A549 (cell line): ENCODE measurements around the gene TFAM.

Experiments
- EP300 ChIP-seq, 2 experiments: fragments of >200 bp; sonication (Bioruptor Twin); formaldehyde crosslinking; IDR thresholded peaks; 2 replicates in 1 of 2; 3 replicates in 1 of 2; pipeline ENCODE4 v1.6.1; 2016 to 2017
- ESRRA ChIP-seq: fragments of 150-350 bp; IDR thresholded peaks from 2 replicates; pipeline ENCODE4 v1.6.1; 2014; ENCODE audit warnings: mild to moderate bottlenecking, low read length, borderline replicate concordance
- JUN ChIP-seq, 2 experiments: fragments of >200 bp; sonication (Bioruptor Twin); formaldehyde crosslinking; IDR thresholded peaks; 2 replicates in 1 of 2; 3 replicates in 1 of 2; pipeline ENCODE4 v1.6.1; 2016 to 2017
- JUNB ChIP-seq: fragments of >200 bp; sonication (Bioruptor Twin); formaldehyde crosslinking; IDR thresholded peaks from 2 replicates; pipeline ENCODE4 v1.6.1; 2016
- KDM1A ChIP-seq: fragments of 200-600 bp; sonication (generic); IDR thresholded peaks from 2 replicates; pipeline ENCODE4 v1.6.1; 2016; ENCODE audit warnings: low read depth, mild to moderate bottlenecking
- MAZ ChIP-seq: fragments of 150-350 bp; IDR thresholded peaks from 2 replicates; pipeline ENCODE4 v1.6.1; 2014; ENCODE audit warnings: antibody characterized with exemption, low read depth, low read length, borderline replicate concordance
- MYC ChIP-seq: IDR thresholded peaks from 2 replicates; pipeline ENCODE4 v1.6.1; 2012; ENCODE audit warnings: mild to moderate bottlenecking, inconsistent platforms, low read length, improper control_type of control experiment, borderline replicate concordance
- NPAS2 ChIP-seq: fragments of 250-450 bp; sonication (Bioruptor Pico); IDR thresholded peaks from 2 replicates; pipeline ENCODE4 v1.8.0; 2022; ENCODE audit warnings: mild to moderate bottlenecking, moderate library complexity, borderline replicate concordance
- POLR2A ChIP-seq: IDR thresholded peaks from 2 replicates; pipeline ENCODE4 v1.6.1; 2012; ENCODE audit warnings: mild to moderate bottlenecking, low read length
- TP53 ChIP-seq: fragments of 250-450 bp; sonication (Bioruptor Pico); IDR thresholded peaks from 2 replicates; pipeline ENCODE4 v1.5.0; 2021; ENCODE audit warnings: mild to moderate bottlenecking, moderate library complexity
- ZFP36 ChIP-seq: fragments of 450-650 bp; IDR thresholded peaks from 2 replicates; pipeline ENCODE4 v1.6.1; 2014; ENCODE audit warnings: borderline replicate concordance; ENCODE audit not compliant: partially characterized antibody
- TF ChIP-seq, protein P1 (sequence below): fragments of >200 bp; sonication (Bioruptor Twin); formaldehyde crosslinking; IDR thresholded peaks from 3 replicates; pipeline ENCODE4 v1.5.1; 2016
- TF ChIP-seq, protein P2 (sequence below): fragments of 200-600 bp; sonication (generic); IDR thresholded peaks from 2 replicates; pipeline ENCODE4 v1.6.1; 2016; ENCODE audit warnings: antibody characterized with exemption, mild to moderate bottlenecking, moderate library complexity

DNA sequence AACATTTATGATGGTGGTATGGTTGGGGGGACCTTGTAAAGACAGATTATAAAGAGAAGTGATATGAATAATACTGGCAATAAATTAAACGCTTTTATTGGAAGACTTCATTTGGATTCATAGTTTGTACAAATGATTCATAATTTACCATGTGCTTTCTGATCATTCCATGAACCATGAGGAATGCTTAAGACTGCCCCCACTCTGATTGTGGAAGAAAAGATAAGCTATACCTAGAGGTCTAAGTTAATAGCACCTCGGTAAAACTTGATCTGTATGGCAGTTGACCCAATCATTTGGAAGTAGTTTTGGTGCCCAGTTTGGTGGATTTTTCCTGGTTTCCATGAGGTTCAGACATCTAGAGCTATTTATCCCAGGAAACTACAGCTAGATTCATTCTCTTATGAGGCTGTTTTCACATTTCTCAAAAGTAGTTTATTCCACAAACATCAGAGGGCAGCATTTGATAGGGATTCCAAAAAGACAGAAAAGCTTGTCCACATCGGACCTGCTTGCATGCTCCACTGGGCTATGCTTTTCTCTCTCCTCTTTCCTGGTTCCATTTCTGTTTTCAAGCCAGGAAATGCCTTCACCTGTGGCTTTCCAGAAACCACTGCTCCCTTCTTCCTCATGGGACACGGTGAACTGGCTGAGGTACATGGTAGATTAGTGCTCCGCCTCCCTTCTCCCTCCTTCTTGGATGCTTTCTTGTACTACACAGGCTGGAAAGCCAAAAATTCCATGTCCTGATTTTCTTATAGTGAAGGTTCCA lies 29.2 kb downstream of the TFAM start:
- TF ChIP-seq, protein P1, sequence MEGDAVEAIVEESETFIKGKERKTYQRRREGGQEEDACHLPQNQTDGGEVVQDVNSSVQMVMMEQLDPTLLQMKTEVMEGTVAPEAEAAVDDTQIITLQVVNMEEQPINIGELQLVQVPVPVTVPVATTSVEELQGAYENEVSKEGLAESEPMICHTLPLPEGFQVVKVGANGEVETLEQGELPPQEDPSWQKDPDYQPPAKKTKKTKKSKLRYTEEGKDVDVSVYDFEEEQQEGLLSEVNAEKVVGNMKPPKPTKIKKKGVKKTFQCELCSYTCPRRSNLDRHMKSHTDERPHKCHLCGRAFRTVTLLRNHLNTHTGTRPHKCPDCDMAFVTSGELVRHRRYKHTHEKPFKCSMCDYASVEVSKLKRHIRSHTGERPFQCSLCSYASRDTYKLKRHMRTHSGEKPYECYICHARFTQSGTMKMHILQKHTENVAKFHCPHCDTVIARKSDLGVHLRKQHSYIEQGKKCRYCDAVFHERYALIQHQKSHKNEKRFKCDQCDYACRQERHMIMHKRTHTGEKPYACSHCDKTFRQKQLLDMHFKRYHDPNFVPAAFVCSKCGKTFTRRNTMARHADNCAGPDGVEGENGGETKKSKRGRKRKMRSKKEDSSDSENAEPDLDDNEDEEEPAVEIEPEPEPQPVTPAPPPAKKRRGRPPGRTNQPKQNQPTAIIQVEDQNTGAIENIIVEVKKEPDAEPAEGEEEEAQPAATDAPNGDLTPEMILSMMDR = peak; percentile 89
- TF ChIP-seq POLR2A (no peak), MYC (no peak), NPAS2 (CRISPR knock-in tag) (no peak), JUNB (no peak), KDM1A (no peak), JUN (IDR thresholded peaks at IDR 0.05) (no peak), TP53 (CRISPR knock-in tag) (no peak), ESRRA (no peak), EP300 (IDR thresholded peaks at IDR 0.05) (no peak), ZFP36 (no peak), MAZ (no peak)
- TF ChIP-seq, protein P2, sequence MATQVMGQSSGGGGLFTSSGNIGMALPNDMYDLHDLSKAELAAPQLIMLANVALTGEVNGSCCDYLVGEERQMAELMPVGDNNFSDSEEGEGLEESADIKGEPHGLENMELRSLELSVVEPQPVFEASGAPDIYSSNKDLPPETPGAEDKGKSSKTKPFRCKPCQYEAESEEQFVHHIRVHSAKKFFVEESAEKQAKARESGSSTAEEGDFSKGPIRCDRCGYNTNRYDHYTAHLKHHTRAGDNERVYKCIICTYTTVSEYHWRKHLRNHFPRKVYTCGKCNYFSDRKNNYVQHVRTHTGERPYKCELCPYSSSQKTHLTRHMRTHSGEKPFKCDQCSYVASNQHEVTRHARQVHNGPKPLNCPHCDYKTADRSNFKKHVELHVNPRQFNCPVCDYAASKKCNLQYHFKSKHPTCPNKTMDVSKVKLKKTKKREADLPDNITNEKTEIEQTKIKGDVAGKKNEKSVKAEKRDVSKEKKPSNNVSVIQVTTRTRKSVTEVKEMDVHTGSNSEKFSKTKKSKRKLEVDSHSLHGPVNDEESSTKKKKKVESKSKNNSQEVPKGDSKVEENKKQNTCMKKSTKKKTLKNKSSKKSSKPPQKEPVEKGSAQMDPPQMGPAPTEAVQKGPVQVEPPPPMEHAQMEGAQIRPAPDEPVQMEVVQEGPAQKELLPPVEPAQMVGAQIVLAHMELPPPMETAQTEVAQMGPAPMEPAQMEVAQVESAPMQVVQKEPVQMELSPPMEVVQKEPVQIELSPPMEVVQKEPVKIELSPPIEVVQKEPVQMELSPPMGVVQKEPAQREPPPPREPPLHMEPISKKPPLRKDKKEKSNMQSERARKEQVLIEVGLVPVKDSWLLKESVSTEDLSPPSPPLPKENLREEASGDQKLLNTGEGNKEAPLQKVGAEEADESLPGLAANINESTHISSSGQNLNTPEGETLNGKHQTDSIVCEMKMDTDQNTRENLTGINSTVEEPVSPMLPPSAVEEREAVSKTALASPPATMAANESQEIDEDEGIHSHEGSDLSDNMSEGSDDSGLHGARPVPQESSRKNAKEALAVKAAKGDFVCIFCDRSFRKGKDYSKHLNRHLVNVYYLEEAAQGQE = no peak
